OCI-LY1 (cell line): ENCODE data around the gene CASQ2.

Experiments used
- EZH2 ChIP-seq: fragments of 200-600 bp; sonication (generic), shearing (Covaris generic); IDR thresholded peaks from 2 replicates; pipeline ENCODE4 v1.8.0; 2017; ENCODE audit warnings: borderline replicate concordance, mixed run types, mild to moderate bottlenecking, antibody characterized with exemption, low read length, moderate library complexity, mixed read lengths
- TF ChIP-seq, protein P1 (sequence below): fragments of 200-600 bp; sonication (generic), shearing (Covaris generic); IDR thresholded peaks from 2 replicates; pipeline ENCODE4 v1.5.1; 2017; ENCODE audit warnings: mild to moderate bottlenecking, antibody characterized with exemption, low read length, moderate library complexity, mixed read lengths

GRCh38 chr1:115815694-115816093 is 47.2 kb upstream of the CASQ2 start:
- TF ChIP-seq, protein P1, sequence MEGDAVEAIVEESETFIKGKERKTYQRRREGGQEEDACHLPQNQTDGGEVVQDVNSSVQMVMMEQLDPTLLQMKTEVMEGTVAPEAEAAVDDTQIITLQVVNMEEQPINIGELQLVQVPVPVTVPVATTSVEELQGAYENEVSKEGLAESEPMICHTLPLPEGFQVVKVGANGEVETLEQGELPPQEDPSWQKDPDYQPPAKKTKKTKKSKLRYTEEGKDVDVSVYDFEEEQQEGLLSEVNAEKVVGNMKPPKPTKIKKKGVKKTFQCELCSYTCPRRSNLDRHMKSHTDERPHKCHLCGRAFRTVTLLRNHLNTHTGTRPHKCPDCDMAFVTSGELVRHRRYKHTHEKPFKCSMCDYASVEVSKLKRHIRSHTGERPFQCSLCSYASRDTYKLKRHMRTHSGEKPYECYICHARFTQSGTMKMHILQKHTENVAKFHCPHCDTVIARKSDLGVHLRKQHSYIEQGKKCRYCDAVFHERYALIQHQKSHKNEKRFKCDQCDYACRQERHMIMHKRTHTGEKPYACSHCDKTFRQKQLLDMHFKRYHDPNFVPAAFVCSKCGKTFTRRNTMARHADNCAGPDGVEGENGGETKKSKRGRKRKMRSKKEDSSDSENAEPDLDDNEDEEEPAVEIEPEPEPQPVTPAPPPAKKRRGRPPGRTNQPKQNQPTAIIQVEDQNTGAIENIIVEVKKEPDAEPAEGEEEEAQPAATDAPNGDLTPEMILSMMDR, result no peak
- no peak for TF ChIP-seq EZH2
